Suprapubic skin (tissue), 4 donors: ENCODE data around the gene CDC37. TPM values are rescaled to one million over a fixed set of nuclear protein-coding genes. Genes with fewer than 3 reads are reported as not detected.

Source experiments
- DNase-seq, 2 donors: peaks; one replicate each; pipeline ENCODE4 v3.0.0-alpha.2; 2019; ENCODE audit warnings: low spot score in 2 of 2
- H3K27ac ChIP-seq: fragments of 200-600 bp; sonication (generic); one replicate; pipeline ENCODE4 v1.5.1; 2019
- H3K27me3 ChIP-seq: fragments of 200-600 bp; sonication (generic); one replicate; pipeline ENCODE4 v1.5.1; 2019
- H3K36me3 ChIP-seq: fragments of 200-600 bp; sonication (generic); one replicate; pipeline ENCODE4 v1.5.1; 2019
- H3K4me1 ChIP-seq: fragments of 200-600 bp; sonication (generic); one replicate; pipeline ENCODE4 v1.5.1; 2019
- H3K4me3 ChIP-seq: fragments of 200-600 bp; sonication (generic); one replicate; pipeline ENCODE4 v1.5.1; 2019; ENCODE audit warnings: mild to moderate bottlenecking
- H3K9me3 ChIP-seq: fragments of 200-600 bp; sonication (generic); one replicate; pipeline ENCODE4 v1.5.1; 2019
- EP300 ChIP-seq: sonication (generic); formaldehyde crosslinking; IDR thresholded peaks from one replicate; pipeline ENCODE4 v1.6.1; 2017; ENCODE audit warnings: antibody characterized with exemption
- POLR2A ChIP-seq, 2 donors: fragments of 450-650 bp; IDR thresholded peaks; one replicate each; pipeline ENCODE4 v1.6.1; 2017; ENCODE audit warnings: antibody characterized with exemption in 2 of 2, mild to moderate bottlenecking in 2 of 2, moderate library complexity in 2 of 2
- POLR2AphosphoS5 ChIP-seq, 3 donors: sonication (generic); formaldehyde crosslinking; IDR thresholded peaks; one replicate each; pipeline ENCODE4 v1.6.1; 2017; ENCODE audit warnings: antibody characterized with exemption in 3 of 3
- WGBS: methylation state at CpG from one replicate; pipeline ENCODE4 v1.1.5; 2018; 5-methylcytosine and 5-hydroxymethylcytosine counted together
- total RNA-seq, 4 donors: library from RNA; depleted of rRNA; stranded (reverse); fragments of >200 nt; gene quantifications; one replicate each; pipeline ENCODE4 v1.1.0, GENCODE V29; 2016
- TF ChIP-seq, protein P1 (sequence below), 2 donors: fragments of 200-600 bp in 1 of 2; fragments of 450-650 bp in 1 of 2; sonication (generic) in 1 of 2; IDR thresholded peaks; one replicate each; pipeline ENCODE4 v1.5.1; 2016 to 2019; ENCODE audit warnings: antibody characterized with exemption in 2 of 2, mild to moderate bottlenecking in 1 of 2, moderate library complexity in 1 of 2

CDC37 gene
- total RNA-seq, 4 donors from 2014 or later, result 91.7 to 178 (median 109) TPM

DNA sequence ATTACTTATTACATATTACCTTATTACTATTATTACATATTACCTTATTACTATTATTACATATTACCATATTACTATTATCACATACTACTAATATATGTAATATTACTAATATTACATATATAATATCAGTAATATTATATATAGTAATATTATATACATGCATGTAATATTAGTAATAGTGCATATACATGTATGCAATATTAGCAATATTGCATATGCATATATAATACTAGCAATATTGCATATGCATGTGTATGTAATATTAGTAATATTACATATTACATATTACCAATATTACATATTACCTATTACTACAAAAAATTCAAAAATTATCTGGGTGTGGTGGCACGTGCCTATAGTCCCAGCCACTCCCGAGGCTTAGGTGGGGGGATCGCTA lies 39.4 kb upstream of the CDC37 start:
- no peak overlapping the region for H3K4me3 ChIP-seq
- DNase-seq, result no peak
- H3K27ac ChIP-seq, result no peak overlapping the region
- TF ChIP-seq POLR2A (IDR thresholded peaks at IDR 0.05) (no peak), EP300 (no peak), POLR2AphosphoS5 (IDR thresholded peaks at IDR 0.05) (no peak)
- TF ChIP-seq, protein P1, sequence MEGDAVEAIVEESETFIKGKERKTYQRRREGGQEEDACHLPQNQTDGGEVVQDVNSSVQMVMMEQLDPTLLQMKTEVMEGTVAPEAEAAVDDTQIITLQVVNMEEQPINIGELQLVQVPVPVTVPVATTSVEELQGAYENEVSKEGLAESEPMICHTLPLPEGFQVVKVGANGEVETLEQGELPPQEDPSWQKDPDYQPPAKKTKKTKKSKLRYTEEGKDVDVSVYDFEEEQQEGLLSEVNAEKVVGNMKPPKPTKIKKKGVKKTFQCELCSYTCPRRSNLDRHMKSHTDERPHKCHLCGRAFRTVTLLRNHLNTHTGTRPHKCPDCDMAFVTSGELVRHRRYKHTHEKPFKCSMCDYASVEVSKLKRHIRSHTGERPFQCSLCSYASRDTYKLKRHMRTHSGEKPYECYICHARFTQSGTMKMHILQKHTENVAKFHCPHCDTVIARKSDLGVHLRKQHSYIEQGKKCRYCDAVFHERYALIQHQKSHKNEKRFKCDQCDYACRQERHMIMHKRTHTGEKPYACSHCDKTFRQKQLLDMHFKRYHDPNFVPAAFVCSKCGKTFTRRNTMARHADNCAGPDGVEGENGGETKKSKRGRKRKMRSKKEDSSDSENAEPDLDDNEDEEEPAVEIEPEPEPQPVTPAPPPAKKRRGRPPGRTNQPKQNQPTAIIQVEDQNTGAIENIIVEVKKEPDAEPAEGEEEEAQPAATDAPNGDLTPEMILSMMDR (IDR thresholded peaks at IDR 0.05), result no peak
- no peaks in the 10 kb centered on the region for H3K27me3 ChIP-seq
- peaks cover under 1% of the 10 kb centered on the region for H3K36me3 ChIP-seq
- 96% methylated on average over 3 of the region's 3 CpGs for WGBS
- H3K9me3 ChIP-seq, result no peaks in the 10 kb centered on the region
- H3K4me1 ChIP-seq, result no peaks in the 10 kb centered on the region

DNA sequence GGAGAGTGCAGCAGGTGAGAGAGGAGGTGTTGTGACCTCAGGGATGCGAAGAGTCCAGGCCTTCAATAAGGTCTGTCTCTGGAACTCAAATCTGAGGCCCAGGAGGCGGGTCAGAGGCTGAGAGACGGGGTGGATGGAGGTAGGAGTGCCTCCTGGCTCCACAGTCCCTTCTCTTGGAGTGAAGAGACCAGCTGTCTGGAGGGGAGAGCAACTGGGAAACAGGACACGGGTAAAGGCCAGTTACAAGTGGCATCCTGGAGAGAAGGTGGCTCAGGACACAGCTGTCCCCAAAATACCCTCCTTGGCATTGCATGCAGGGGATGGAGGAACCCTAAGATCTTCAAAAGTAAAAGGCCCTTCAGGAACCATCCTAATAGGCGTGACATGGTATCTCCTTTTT lies 36.2 kb upstream of the CDC37 start:
- no peaks in the 10 kb centered on the region for H3K4me1 ChIP-seq
- no peak for TF ChIP-seq POLR2AphosphoS5 (IDR thresholded peaks at IDR 0.05)
- TF ChIP-seq, protein P1 (IDR thresholded peaks at IDR 0.05), result no peak
- no peak for TF ChIP-seq EP300
- TF ChIP-seq POLR2A (IDR thresholded peaks at IDR 0.05), result no peak
- no peaks in the 10 kb centered on the region for H3K36me3 ChIP-seq
- no peak for DNase-seq
- H3K27me3 ChIP-seq, result no peaks in the 10 kb centered on the region
- WGBS, result 91% methylated on average over 5 of the region's 5 CpGs
- no peaks in the 10 kb centered on the region for H3K9me3 ChIP-seq
- no peak overlapping the region for H3K4me3 ChIP-seq
- H3K27ac ChIP-seq, result no peak overlapping the region

DNA sequence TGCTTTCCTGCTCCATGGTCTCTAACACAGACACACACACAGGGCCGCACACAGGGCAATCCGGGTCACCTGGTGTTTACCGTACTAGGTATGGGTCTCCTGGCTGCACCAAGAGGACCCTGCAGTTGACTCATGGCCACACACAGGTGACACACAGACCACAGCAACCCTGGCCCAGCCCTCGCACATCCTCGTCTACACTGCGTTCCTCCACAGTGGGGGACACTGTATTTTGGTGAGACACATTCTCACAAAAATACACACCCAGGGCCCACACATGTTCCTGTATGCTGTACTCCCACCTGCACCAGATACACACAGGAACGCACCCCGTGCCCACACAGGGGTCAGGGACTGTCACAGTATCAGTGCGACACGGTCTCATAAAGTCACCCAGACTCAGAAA lies 29.8 kb upstream of the CDC37 start:
- Histone ChIP-seq H3K27ac (no peak overlapping the region), H3K27me3 (peaks cover 18% of the 10 kb centered on the region), H3K36me3 (no peaks in the 10 kb centered on the region), H3K9me3 (no peaks in the 10 kb centered on the region), H3K4me1 (peaks cover 26% of the 10 kb centered on the region), H3K4me3 (no peak overlapping the region)
- WGBS, result 80% methylated on average over 9 of the region's 10 CpGs
- TF ChIP-seq EP300, result no peak
- TF ChIP-seq POLR2A (IDR thresholded peaks at IDR 0.05), result no peak
- TF ChIP-seq, protein P1 (IDR thresholded peaks at IDR 0.05), result no peak
- no peak for TF ChIP-seq POLR2AphosphoS5 (IDR thresholded peaks at IDR 0.05)
- DNase-seq, result no peak

DNA sequence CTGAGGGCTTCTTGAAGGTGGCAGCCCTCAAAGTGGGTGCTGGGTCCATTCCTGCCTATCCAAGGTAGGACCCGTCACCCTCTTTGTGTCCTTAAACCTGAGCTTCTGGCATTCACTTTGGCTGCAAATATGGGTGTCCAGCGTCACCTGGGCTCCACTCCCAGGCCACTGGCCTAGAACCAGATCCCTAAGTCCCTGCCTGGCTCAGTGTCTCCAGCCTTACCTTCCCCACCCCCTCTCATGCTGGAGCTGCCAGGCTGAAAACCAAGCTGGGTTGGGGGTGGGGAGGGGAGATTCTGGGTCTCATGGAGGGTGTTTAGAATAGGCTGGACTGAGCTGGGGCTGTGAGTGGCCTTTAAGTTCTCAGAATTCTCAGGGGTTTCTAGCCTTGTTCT lies 29.4 kb upstream of the CDC37 start:
- TF ChIP-seq, protein P1 (IDR thresholded peaks at IDR 0.05), result no peak
- no peak for TF ChIP-seq POLR2A (IDR thresholded peaks at IDR 0.05)
- no peak for TF ChIP-seq EP300

DNA sequence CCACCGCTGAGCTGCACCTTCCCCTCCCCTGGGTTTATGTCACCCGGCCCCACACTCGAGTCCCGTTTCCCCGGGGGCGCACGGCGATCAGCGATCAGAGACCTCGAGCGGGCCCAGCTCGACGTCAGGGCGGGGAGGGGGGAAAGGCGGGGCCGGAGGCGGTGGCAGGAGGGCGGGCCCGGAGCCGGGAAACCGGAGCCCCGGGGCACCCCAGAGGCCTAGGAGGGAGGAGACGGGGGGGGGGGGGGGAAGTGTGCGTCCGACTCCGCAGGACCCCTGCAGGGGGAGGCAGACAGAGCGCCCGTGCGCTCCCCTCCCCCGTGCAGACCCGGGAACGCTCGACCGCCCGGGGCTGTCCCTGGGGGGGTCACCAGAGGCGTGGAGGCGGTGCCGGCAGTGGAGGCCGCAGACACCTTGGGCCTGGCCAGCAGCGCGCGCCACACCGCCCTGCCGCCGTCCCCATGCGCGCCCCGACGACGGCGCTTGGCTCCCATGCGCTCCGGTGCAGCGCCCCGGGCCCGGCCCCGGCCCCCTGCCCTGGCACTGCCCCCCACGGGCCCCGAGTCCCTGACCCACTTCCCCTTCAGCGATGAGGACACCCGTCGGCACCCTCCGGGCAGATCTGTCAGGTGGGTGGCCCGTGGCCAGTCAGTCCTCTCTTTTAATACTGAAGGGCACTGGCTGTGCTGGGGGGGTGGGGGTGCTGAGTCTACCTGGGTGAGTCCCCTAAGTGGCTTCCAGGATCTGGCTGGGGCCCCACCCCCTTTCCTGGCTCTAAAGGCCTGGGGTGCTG lies 28.8 kb upstream of the CDC37 start:
- Histone ChIP-seq H3K4me1 (peaks cover 26% of the 10 kb centered on the region), H3K36me3 (no peaks in the 10 kb centered on the region), H3K4me3 (peak overlapping the region; percentile 62), H3K27me3 (peaks cover 18% of the 10 kb centered on the region), H3K9me3 (no peaks in the 10 kb centered on the region), H3K27ac (peak overlapping the region; percentile 51)
- WGBS, result 5% methylated on average over 34 of the region's 64 CpGs
- TF ChIP-seq POLR2A (IDR thresholded peaks at IDR 0.05), result no peak
- no peak for TF ChIP-seq EP300
- TF ChIP-seq POLR2AphosphoS5 (IDR thresholded peaks at IDR 0.05), result no peak
- TF ChIP-seq, protein P1 (IDR thresholded peaks at IDR 0.05), result no peak
- DNase-seq, result peak; percentile 82 to 88

More for the DNA sequence above, 29.4 kb upstream of the CDC37 start:
- no peak for DNase-seq
- peaks cover 18% of the 10 kb centered on the region for H3K27me3 ChIP-seq
- no peaks in the 10 kb centered on the region for H3K36me3 ChIP-seq
- peaks cover 26% of the 10 kb centered on the region for H3K4me1 ChIP-seq
- WGBS, result 50% methylated on average over 1 of the region's 2 CpGs
- peak overlapping the region; percentile 62 for H3K4me3 ChIP-seq
- H3K9me3 ChIP-seq, result no peaks in the 10 kb centered on the region
- H3K27ac ChIP-seq, result peak overlapping the region; percentile 51
